ENCODE data around the gene EHD3. TPM values are rescaled to one million over a fixed set of nuclear protein-coding genes. Genes with fewer than 3 reads are reported as not detected.
A peak's percentile ranks its signal among the peaks of the same experiment; 100 is the strongest.

Gene EHD3
- total RNA-seq, 1 donor from 2014 or later, result 40.3 TPM

DNA sequence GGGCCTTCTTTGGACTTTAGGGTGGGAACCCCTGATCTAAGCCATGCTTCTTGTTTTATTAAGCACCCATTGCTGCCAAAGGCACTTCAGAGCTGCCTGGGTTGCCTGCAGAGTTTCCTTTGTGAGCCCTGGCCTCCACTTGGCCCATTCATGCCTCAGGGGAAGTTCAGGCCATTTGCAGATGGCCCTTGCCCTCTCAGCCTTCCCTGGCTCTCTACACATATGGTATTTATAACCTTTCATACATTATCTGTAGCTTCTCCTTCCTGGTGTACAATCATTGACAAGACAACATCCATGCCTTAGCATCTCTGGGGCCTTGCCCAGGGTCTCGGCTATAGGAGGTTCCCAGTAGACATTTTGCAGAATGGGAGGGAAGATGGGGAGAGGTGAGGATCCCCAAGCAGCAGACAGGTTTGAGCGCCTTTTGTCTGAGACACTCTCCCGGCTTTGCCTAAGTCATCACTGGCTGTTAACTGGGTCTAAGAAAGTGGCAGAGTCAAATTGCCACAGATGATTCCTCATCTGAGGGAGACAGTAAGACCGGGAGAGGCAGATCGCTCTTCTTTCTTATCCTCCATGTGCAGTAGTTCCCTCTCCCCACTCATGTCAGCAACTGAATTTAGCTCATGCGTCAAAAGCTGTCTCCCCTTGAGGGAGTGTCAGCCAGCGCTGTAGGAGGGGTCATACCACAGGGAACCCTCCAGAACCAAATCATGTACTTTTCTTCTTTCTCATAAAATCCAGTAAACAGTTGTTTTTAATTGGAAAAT, 2.7 kb downstream of the EHD3 start:
- Mint-ChIP-seq H3K4me3 (peak overlapping the region; percentile 85), H3K27ac (peak overlapping the region; percentile 68), H3K27me3 (no peaks in the 10 kb centered on the region), H3K4me1 (peaks cover 67% of the 10 kb centered on the region), H3K9me3 (no peaks in the 10 kb centered on the region), H3K36me3 (ENCODE audit: low read depth) (peaks cover 18% of the 10 kb centered on the region)
- TF ChIP-seq CTCF (IDR thresholded peaks at IDR 0.05), result no peak
- DNase-seq, result no peak
- CTCF ChIA-PET, result interaction anchor here (1.1 to 3.1 kb wide), 4 partner anchors 9 to 94 kb away, joined by 3 to 16 read pairs (median 4); no protein-coding TSS in a partner anchor
- ATAC-seq (ENCODE audit: low read depth), result no peak
- POLR2A ChIA-PET, result interaction anchor here (1.2 to 1.4 kb wide), 2 partner anchors 18 to 22 kb away, joined by 3 read pairs; no protein-coding TSS in a partner anchor
- intact Hi-C loops (cut with micrococcal nuclease), result loop anchor here (10.0 kb wide), 1 partner anchor 942 kb away; no protein-coding TSS in a partner anchor

DNA sequence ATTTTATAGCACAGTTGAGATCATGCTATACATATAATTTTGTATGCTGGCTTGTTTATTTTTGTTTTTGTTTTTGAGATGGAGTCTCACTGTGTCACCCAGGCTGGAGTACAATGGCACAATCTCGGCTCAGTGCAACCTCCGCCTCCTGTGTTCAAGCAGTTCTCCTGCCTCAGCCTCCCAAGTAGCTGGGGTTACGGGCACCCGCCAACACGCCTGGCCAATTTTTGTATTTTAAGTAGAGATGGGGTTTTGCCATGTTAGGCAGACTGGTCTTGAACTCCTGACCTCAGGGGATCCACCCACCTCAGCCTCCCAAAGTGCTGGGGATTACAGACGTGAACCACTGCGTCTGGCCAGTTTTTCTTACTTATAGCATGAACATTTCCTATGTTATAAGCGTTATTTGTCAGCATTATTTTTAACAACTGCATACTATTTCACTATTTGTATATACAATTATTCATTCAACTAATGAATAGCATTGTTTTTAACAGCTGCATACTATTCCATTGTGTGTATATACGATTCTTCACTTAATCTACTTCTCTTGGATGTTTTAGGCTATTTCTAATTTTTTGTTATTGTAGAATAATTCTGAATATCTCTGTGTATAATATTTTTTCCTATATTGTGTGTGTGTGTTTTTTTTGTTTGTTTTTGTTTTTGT, 3.5 kb downstream of the EHD3 start:
- intact Hi-C loops (cut with micrococcal nuclease), result loop anchor here (10.0 kb wide), 1 partner anchor 943 kb away; no protein-coding TSS in a partner anchor
- ChIA-PET CTCF (interaction anchor here (1.3 kb wide), 1 partner anchor 67 kb away, joined by 4 read pairs; no protein-coding TSS in a partner anchor), POLR2A (interaction anchor here (1.2 to 1.4 kb wide), 2 partner anchors 18 to 23 kb away, joined by 3 read pairs; no protein-coding TSS in a partner anchor)
- ATAC-seq (ENCODE audit: low read depth) (no peak), DNase-seq (no peak)
- Mint-ChIP-seq H3K4me3 (no peak overlapping the region), H3K36me3 (ENCODE audit: low read depth) (peaks cover 20% of the 10 kb centered on the region), H3K27me3 (no peaks in the 10 kb centered on the region), H3K9me3 (no peaks in the 10 kb centered on the region), H3K4me1 (peaks cover 74% of the 10 kb centered on the region), H3K27ac (no peak overlapping the region)
- no peak for TF ChIP-seq CTCF (IDR thresholded peaks at IDR 0.05)

DNA sequence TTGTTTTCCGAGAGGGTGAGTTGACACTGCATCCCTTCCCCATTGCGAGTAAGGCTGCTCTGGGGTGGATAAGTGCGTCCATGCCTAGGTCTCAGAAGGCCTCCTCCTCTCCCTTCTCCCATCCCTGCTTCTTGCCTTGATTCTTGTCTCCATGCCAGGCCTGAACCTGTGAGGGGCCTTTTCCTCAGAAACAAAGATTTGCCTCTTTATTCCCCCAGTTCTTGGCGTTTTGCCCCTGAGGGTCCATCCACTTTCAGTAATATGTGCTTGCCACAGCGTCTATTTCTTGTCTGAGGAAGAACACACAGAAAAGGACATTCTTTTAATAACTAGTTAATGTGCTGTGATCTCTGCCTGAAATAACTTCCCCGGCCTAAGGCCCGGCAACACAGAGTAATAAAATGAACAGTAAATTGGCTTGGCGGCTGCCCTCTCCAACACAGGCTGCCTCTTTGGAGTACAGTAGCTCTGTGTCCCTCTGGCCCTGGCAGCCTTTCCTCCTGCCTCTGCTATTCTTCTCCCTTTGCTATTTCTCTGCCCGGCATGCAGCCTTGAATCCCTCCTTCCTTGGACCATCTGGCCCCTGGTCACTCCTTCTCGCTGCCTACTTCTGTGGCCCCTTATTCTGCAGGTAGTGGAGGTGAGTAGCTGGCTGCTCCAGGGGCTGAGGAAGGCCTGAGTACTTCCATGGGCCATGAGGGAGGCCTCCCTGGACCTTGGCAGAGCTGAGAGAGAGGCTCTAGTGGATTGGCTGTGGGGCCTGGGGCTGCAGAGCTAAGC, 4.4 kb downstream of the EHD3 start:
- POLR2A ChIA-PET, result interaction anchor here (0.9 kb wide), 1 partner anchor 15 kb away, joined by 3 read pairs; no protein-coding TSS in a partner anchor
- CTCF ChIA-PET, result no interaction called here
- no peak overlapping the region for H3K4me3 Mint-ChIP-seq
- no peaks in the 10 kb centered on the region for H3K27me3 Mint-ChIP-seq
- DNase-seq, result no peak
- peak overlapping the region; percentile 24 for H3K27ac Mint-ChIP-seq
- peaks cover 22% of the 10 kb centered on the region for H3K36me3 Mint-ChIP-seq (ENCODE audit: low read depth)
- ATAC-seq (ENCODE audit: low read depth), result no peak
- no peak for TF ChIP-seq CTCF (IDR thresholded peaks at IDR 0.05)
- peaks cover 70% of the 10 kb centered on the region for H3K4me1 Mint-ChIP-seq
- H3K9me3 Mint-ChIP-seq, result no peaks in the 10 kb centered on the region
- intact Hi-C loops (cut with micrococcal nuclease), result loop anchor here (10.0 kb wide), 1 partner anchor 944 kb away; no protein-coding TSS in a partner anchor

DNA sequence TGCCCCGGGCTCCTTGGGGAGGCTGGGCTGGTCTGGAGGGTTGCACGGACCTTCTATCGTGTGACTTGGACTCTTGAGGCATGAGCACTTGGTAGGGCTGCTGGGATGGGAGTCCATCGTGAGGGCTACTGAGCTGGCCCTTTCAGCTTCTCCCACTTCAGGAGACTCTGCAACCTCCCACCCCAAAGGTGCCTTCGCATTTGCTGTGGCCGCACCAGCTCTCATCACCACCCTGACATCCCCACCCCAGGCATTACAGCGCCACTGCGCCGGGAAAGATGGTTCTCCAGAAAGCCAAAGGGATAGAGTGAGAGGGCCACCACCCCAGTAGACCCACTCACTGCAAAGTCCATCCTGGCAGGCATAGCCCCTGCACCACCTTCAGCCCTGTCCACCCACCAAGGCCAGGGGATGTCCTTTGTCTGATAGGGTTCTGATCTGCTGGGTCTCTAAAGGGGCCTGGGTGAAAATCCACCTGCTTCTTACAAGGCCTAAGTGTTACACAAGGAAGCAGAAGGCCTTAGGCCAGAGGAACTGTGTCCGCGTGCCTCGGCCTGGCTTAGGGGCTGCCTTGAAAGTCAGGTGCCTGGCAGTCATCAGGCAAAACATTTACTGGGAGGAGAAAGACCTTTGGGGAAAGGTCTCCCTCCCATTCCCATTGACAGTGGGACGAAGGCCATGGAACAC, 5.1 kb downstream of the EHD3 start:
- peak overlapping the region; percentile 24 for H3K27ac Mint-ChIP-seq
- TF ChIP-seq CTCF (IDR thresholded peaks at IDR 0.05), result no peak
- no peak overlapping the region for H3K4me3 Mint-ChIP-seq
- ATAC-seq (ENCODE audit: low read depth) (no peak), DNase-seq (no peak)
- H3K4me1 Mint-ChIP-seq, result peaks cover 63% of the 10 kb centered on the region
- no peaks in the 10 kb centered on the region for H3K9me3 Mint-ChIP-seq
- H3K27me3 Mint-ChIP-seq, result no peaks in the 10 kb centered on the region
- ChIA-PET CTCF (interaction anchor here (1.0 kb wide), 1 partner anchor 69 kb away, joined by 3 read pairs; no protein-coding TSS in a partner anchor), POLR2A (interaction anchor here (0.9 to 1.9 kb wide), 2 partner anchors 14 to 19 kb away, joined by 3 to 5 read pairs; no protein-coding TSS in a partner anchor)
- intact Hi-C loops (cut with micrococcal nuclease), result loop anchor here (10.0 kb wide), 1 partner anchor 944 kb away; no protein-coding TSS in a partner anchor
- H3K36me3 Mint-ChIP-seq (ENCODE audit: low read depth), result peaks cover 26% of the 10 kb centered on the region
